K562 (cell line): ENCODE measurements around the gene CDH19. TPM values are rescaled to one million over a fixed set of nuclear protein-coding genes. Genes with fewer than 3 reads are reported as not detected.

Experiments used
- ATAC-seq: fragments of 200-7000 bp; cut with Tn5 transposase; 3 replicates; pipeline ENCODE4 v1.9.1; 2020; ENCODE audit warnings: moderate library complexity
- BruUV-seq: library from RNA; stranded (reverse); fragments of 400-500 nt; replicated peaks from 2 replicates; lab custom pipeline; 2021; lab: Mats Ljungman, UMichigan
- CTCF ChIA-PET: fragments of 300-600 bp; formaldehyde crosslinking; extraction: SDS; loops from one replicate; lab custom pipeline; 2021; ENCODE audit warnings: low intra/inter-chr PET ratio; lab: Yijun Ruan, JAX
- POLR2A ChIA-PET: fragments of 300-600, 350-650 bp; sonication (Branson Sonifier 250); formaldehyde crosslinking; extraction: SDS; loops from one replicate; lab custom pipeline; 2021; ENCODE audit warnings: antibody characterized with exemption, inconsistent platforms; lab: Yijun Ruan, JAX
- DNase-seq, 4 experiments: peaks; one replicate each; pipeline versions ENCODE4 v3.0.0 to v3.0.0-alpha.2; 2011 to 2018; ENCODE audit warnings: low spot score in 3 of 4, mixed read lengths in 3 of 4; ENCODE audit errors: extremely low read depth in 1 of 4
- FAIRE-seq: peaks from 2 replicates; lab custom pipeline; 2011; peaks lifted over from hg19 to GRCh38; lab: Jason Lieb, UNC
- H2AFZ ChIP-seq: 2 replicates; pipeline ENCODE4 v1.6.0; 2011; ENCODE audit warnings: low read depth, low read length, control low read depth, inconsistent platforms
- H3K27ac ChIP-seq: fragments of 200-600 bp; 3 replicates; pipeline ENCODE4 v1.8.0; 2011; ENCODE audit warnings: low read depth, mild to moderate bottlenecking, control low read depth, inconsistent platforms, low read length, moderate library complexity, mixed read lengths; ENCODE audit errors: extremely low read depth
- H3K27me3 ChIP-seq, 2 experiments: fragments of 300-600 bp in 1 of 2; 2 replicates in 1 of 2; 3 replicates in 1 of 2; pipeline versions ENCODE4 v1.6.0 to v1.8.0; 2011; ENCODE audit warnings: inconsistent platforms in 2 of 2, low read length in 2 of 2, mild to moderate bottlenecking in 1 of 2, mixed read lengths in 1 of 2, moderate library complexity in 1 of 2; ENCODE audit not compliant: control insufficient read depth in 2 of 2, insufficient read depth in 2 of 2
- H3K36me3 ChIP-seq: fragments of 300-600 bp; 3 replicates; pipeline ENCODE4 v1.8.0; 2011; ENCODE audit warnings: mild to moderate bottlenecking, low read length, inconsistent platforms; ENCODE audit not compliant: control insufficient read depth, insufficient read depth
- H3K4me1 ChIP-seq, 2 experiments: fragments of 200-600 bp in 1 of 2; replicated peaks in 1 of 2; 2 replicates in 1 of 2; 3 replicates in 1 of 2; pipeline versions ENCODE4 v1.5.1 to v1.8.0; 2011; ENCODE audit warnings: inconsistent platforms in 2 of 2, low read length in 2 of 2, mild to moderate bottlenecking in 1 of 2, mixed read lengths in 1 of 2, moderate library complexity in 1 of 2; ENCODE audit not compliant: control insufficient read depth in 2 of 2, insufficient read depth in 2 of 2
- H3K4me2 ChIP-seq: 2 replicates; pipeline ENCODE4 v1.6.1; 2011; ENCODE audit warnings: low read length, control low read depth, inconsistent platforms, mixed read lengths; ENCODE audit not compliant: insufficient read depth
- H3K4me3 ChIP-seq: fragments of 200-600 bp; sonication (generic), shearing (Covaris generic); 2 replicates; pipeline ENCODE4 v1.5.1; 2016; ENCODE audit warnings: control low read depth, inconsistent platforms
- H3K79me2 ChIP-seq: fragments of 200-600 bp; 3 replicates; pipeline ENCODE4 v1.8.0; 2011; ENCODE audit warnings: low read length, inconsistent platforms; ENCODE audit not compliant: control insufficient read depth, insufficient read depth
- H3K9ac ChIP-seq, 2 experiments: 2 replicates each; pipeline versions ENCODE4 v1.6.0 to v1.6.1; 2011; ENCODE audit warnings: low read depth in 2 of 2, low read length in 2 of 2, control low read depth in 1 of 2, inconsistent platforms in 1 of 2, mild to moderate bottlenecking in 1 of 2, mixed read lengths in 1 of 2; ENCODE audit not compliant: insufficient read depth in 1 of 2
- H3K9me1 ChIP-seq: one replicate; pipeline ENCODE4 v1.6.0; 2011; ENCODE audit warnings: inconsistent platforms, mild to moderate bottlenecking, low read length, moderate library complexity; ENCODE audit not compliant: control insufficient read depth, insufficient read depth
- H3K9me3 ChIP-seq: replicated peaks from 2 replicates; pipeline ENCODE4 v1.5.1; 2011; ENCODE audit warnings: low read depth, low read length, inconsistent platforms; ENCODE audit not compliant: control insufficient read depth, insufficient read depth
- H4K20me1 ChIP-seq: replicated peaks from 2 replicates; pipeline ENCODE4 v1.6.1; 2011; ENCODE audit warnings: low read length, inconsistent platforms, mixed read lengths; ENCODE audit not compliant: control insufficient read depth, insufficient read depth
- ATF6 ChIP-seq: sonication (generic); formaldehyde crosslinking; IDR thresholded peaks from 2 replicates; pipeline ENCODE4 v1.4.0; 2020; ENCODE audit warnings: mild to moderate bottlenecking, missing genetic modification reagents
- CBX1 ChIP-seq: sonication (generic); IDR thresholded peaks from 2 replicates; pipeline ENCODE4 v1.6.1; 2016; ENCODE audit warnings: antibody characterized with exemption, low read depth, mild to moderate bottlenecking
- ZNF511 ChIP-seq: sonication (generic); formaldehyde crosslinking; IDR thresholded peaks from 2 replicates; pipeline ENCODE4 v1.8.0; 2022; ENCODE audit warnings: mild to moderate bottlenecking, missing genetic modification reagents
- WGBS: fragments of 100-300 bp; shearing (Covaris generic); methylation state at CpG from one replicate; pipeline ENCODE4 v1.1.6; 2016; ENCODE audit warnings: low coverage, mixed read lengths; ENCODE audit not compliant: insufficient coverage; ENCODE audit errors: missing lambda C conversion rate; 5-methylcytosine and 5-hydroxymethylcytosine counted together
- in situ Hi-C: fragments of 300-500 bp; cut with MboI; formaldehyde crosslinking; loops from 4 replicates; pipeline ENCODE4 v1.15.0; 2018; ENCODE audit warnings: inconsistent platforms, mixed read lengths
- intact Hi-C: fragments of 100-400 bp; cut with micrococcal nuclease; formaldehyde crosslinking; loops from 2 replicates; pipeline ENCODE4 v1.14.2; 2022
- polyA plus RNA-seq, 8 experiments: library from polyadenylated mRNA; depleted of rRNA in 4 of 8; stranded (reverse) in 5 of 8; unstranded in 3 of 8; fragments of >200 nt; fragmentation: Nextera tagmentation in 2 of 8; fragmentation: Illumina TruSeq in 1 of 8; extraction: Ambion mirVana in 2 of 8; extraction: Trizol in 1 of 8; gene quantifications; 2 replicates each; pipeline versions ENCODE4 v1.2.1 to v1.2.3, GENCODE V29; 2011 to 2014; ENCODE audit warnings: inconsistent platforms in 1 of 8, missing spikeins in 1 of 8
- total RNA-seq, 7 experiments: library from RNA; depleted of rRNA in 6 of 7; stranded (reverse); fragments of >200 nt in 6 of 7; fragmentation: Illumina TruSeq in 2 of 7; extraction: Trizol in 2 of 7; gene quantifications; 2 replicates each; pipeline versions ENCODE4 v1.2.1 to v1.2.3, GENCODE V29; 2011 to 2021; ENCODE audit warnings: low replicate concordance in 1 of 7
- TF ChIP-seq, protein P1 (sequence below): fragments of 250-450 bp; sonication (Bioruptor Pico); IDR thresholded peaks from 2 replicates; pipeline ENCODE4 v1.5.0; 2021
- TF ChIP-seq, protein P2 (sequence below): fragments of 250-450 bp; sonication (Bioruptor Pico); IDR thresholded peaks from 2 replicates; pipeline ENCODE4 v1.4.0; 2020; ENCODE audit warnings: mild to moderate bottlenecking, moderate library complexity

The CDH19 gene
- total and polyA plus RNA-seq, 9 of the 15 experiments (the other 6 are each of a cell fraction or from before 2014, with no cell fraction given): not detected

DNA sequence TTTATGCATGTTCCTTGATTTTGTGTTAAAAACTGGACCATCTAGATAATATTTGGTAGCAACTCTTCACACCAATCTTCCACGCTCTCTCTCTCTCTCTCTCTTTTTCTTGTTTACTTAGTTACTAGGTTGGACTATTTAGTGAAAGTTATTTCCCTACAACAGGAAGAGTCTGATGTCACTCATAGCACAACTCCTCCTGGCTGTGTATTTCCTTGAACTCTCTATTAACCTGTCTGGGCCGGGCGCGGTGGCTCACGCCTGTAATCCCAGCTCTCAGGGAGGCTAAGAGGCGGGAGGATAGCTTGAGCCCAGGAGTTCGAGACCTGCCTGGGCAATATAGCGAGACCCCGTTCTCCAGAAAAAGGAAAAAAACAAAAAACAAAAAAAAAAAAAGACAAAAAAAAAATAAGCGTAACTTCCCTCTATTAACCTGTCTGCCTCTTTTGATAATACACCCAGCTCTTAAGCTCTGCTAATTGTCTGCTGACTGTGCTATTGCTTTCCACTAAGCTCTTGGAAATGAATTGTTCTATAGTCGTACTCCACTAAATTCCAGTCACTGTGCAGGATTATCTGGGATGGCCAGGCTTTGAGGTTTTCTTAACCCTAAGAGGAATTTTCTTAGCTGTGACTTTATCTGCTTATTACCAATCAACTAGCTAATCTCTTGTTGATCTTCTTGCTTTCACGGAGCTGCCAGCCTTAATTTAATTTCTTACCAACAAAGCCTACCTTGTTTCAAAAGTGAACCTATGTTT is 18.1 kb upstream of the CDH19 start:
- Histone ChIP-seq H3K36me3 (no peaks in the 10 kb centered on the region), H3K9me1 (no peaks in the 10 kb centered on the region), H3K27ac (no peak overlapping the region), H3K4me1 (no peaks in the 10 kb centered on the region), H2AFZ (no peak overlapping the region), H3K79me2 (no peaks in the 10 kb centered on the region), H3K9me3 (no peaks in the 10 kb centered on the region), H3K4me3 (no peak overlapping the region), H3K4me2 (no peak overlapping the region), H3K9ac (no peak overlapping the region), H3K27me3 (no peaks in the 10 kb centered on the region), H4K20me1 (no peaks in the 10 kb centered on the region)
- in situ Hi-C loops: no loop called here
- POLR2A ChIA-PET: no interaction called here
- ATAC-seq (no peak), DNase-seq (no peak), FAIRE-seq (no peak)
- CTCF ChIA-PET: no interaction called here
- WGBS: 0% methylated on average over 4 of the region's 12 CpGs
- intact Hi-C loops: no loop called here
- no TSS peak for BruUV-seq
- no peak for TF ChIP-seq ZNF511 (CRISPR knock-in tag)
- TF ChIP-seq, protein P1, sequence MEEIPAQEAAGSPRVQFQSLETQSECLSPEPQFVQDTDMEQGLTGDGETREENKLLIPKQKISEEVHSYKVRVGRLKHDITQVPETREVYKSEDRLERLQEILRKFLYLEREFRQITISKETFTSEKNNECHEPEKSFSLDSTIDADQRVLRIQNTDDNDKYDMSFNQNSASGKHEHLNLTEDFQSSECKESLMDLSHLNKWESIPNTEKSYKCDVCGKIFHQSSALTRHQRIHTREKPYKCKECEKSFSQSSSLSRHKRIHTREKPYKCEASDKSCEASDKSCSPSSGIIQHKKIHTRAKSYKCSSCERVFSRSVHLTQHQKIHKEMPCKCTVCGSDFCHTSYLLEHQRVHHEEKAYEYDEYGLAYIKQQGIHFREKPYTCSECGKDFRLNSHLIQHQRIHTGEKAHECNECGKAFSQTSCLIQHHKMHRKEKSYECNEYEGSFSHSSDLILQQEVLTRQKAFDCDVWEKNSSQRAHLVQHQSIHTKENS (CRISPR knock-in tag): no peak
- TF ChIP-seq, protein P2, sequence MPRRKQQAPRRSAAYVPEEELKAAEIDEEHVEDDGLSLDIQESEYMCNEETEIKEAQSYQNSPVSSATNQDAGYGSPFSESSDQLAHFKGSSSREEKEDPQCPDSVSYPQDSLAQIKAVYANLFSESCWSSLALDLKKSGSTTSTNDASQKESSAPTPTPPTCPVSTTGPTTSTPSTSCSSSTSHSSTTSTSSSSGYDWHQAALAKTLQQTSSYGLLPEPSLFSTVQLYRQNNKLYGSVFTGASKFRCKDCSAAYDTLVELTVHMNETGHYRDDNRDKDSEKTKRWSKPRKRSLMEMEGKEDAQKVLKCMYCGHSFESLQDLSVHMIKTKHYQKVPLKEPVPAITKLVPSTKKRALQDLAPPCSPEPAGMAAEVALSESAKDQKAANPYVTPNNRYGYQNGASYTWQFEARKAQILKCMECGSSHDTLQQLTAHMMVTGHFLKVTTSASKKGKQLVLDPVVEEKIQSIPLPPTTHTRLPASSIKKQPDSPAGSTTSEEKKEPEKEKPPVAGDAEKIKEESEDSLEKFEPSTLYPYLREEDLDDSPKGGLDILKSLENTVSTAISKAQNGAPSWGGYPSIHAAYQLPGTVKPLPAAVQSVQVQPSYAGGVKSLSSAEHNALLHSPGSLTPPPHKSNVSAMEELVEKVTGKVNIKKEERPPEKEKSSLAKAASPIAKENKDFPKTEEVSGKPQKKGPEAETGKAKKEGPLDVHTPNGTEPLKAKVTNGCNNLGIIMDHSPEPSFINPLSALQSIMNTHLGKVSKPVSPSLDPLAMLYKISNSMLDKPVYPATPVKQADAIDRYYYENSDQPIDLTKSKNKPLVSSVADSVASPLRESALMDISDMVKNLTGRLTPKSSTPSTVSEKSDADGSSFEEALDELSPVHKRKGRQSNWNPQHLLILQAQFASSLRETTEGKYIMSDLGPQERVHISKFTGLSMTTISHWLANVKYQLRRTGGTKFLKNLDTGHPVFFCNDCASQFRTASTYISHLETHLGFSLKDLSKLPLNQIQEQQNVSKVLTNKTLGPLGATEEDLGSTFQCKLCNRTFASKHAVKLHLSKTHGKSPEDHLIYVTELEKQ: no peak
- no peak for TF ChIP-seq CBX1
- TF ChIP-seq ATF6: no peak
